WTC11 (cell line): Measurements from ENCODE around the gene CFAP299.

Experiments
- NR1H2 ChIP-seq: sonication (generic); formaldehyde crosslinking; IDR thresholded peaks from 2 replicates; pipeline ENCODE4 v1.9.0; 2021; ENCODE audit warnings: mild to moderate bottlenecking, moderate library complexity, missing genetic modification reagents
- SOX15 ChIP-seq: fragments of 250-450 bp; sonication (Bioruptor Pico); IDR thresholded peaks from 2 replicates; pipeline ENCODE4 v1.9.0; 2021; ENCODE audit warnings: mild to moderate bottlenecking
- SP1 ChIP-seq: sonication (generic); formaldehyde crosslinking; conservative IDR thresholded peaks from 2 replicates; pipeline ENCODE4 v1.8.1; 2022; ENCODE audit warnings: missing genetic modification reagents
- TF ChIP-seq, protein P1 (sequence below): fragments of 250-450 bp; sonication (Bioruptor Pico); IDR thresholded peaks from 2 replicates; pipeline ENCODE4 v2.1.2; 2022; ENCODE audit warnings: mild to moderate bottlenecking, moderate library complexity
- TF ChIP-seq, protein P2 (sequence below): fragments of 200-600 bp; IDR thresholded peaks from 2 replicates; pipeline ENCODE4 v1.8.0; 2022; ENCODE audit warnings: antibody characterized with exemption
- TF ChIP-seq, protein P3 (sequence below): sonication (generic); formaldehyde crosslinking; IDR thresholded peaks from 2 replicates; pipeline ENCODE4 v1.8.0; 2022; ENCODE audit warnings: mild to moderate bottlenecking, missing genetic modification reagents
- TF ChIP-seq, protein P4 (sequence below): sonication (generic); formaldehyde crosslinking; IDR thresholded peaks from 2 replicates; pipeline ENCODE4 v1.8.0; 2023; ENCODE audit warnings: missing genetic modification reagents, mild to moderate bottlenecking, borderline replicate concordance

DNA sequence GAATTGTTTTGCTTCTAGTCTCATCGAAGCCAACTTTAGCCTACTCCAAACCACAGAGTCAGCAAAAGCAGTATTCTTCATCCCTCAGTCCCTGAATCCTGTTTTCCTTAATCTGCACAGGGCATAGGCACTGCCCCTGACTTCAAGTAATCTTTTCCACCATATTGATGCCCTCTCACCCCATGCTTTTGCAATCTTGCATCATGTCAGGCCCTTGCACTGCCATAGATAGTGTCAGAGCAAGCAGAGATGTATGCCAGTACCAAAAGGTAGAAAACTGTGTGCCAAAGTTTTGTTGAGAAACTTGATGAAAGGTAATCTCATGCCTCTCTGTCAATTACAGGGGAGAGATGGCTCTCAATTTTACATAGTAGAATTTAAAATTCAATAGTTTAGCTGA is 131.1 kb downstream of the CFAP299 start:
- TF ChIP-seq, protein P1, sequence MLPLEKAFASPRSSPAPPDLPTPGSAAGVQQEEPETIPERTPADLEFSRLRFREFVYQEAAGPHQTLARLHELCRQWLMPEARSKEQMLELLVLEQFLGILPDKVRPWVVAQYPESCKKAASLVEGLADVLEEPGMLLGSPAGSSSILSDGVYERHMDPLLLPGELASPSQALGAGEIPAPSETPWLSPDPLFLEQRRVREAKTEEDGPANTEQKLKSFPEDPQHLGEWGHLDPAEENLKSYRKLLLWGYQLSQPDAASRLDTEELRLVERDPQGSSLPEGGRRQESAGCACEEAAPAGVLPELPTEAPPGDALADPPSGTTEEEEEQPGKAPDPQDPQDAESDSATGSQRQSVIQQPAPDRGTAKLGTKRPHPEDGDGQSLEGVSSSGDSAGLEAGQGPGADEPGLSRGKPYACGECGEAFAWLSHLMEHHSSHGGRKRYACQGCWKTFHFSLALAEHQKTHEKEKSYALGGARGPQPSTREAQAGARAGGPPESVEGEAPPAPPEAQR (CRISPR knock-in tag): no peak
- TF ChIP-seq SOX15 (CRISPR knock-in tag): no peak
- TF ChIP-seq, protein P2, sequence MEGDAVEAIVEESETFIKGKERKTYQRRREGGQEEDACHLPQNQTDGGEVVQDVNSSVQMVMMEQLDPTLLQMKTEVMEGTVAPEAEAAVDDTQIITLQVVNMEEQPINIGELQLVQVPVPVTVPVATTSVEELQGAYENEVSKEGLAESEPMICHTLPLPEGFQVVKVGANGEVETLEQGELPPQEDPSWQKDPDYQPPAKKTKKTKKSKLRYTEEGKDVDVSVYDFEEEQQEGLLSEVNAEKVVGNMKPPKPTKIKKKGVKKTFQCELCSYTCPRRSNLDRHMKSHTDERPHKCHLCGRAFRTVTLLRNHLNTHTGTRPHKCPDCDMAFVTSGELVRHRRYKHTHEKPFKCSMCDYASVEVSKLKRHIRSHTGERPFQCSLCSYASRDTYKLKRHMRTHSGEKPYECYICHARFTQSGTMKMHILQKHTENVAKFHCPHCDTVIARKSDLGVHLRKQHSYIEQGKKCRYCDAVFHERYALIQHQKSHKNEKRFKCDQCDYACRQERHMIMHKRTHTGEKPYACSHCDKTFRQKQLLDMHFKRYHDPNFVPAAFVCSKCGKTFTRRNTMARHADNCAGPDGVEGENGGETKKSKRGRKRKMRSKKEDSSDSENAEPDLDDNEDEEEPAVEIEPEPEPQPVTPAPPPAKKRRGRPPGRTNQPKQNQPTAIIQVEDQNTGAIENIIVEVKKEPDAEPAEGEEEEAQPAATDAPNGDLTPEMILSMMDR: no peak
- TF ChIP-seq, protein P3, sequence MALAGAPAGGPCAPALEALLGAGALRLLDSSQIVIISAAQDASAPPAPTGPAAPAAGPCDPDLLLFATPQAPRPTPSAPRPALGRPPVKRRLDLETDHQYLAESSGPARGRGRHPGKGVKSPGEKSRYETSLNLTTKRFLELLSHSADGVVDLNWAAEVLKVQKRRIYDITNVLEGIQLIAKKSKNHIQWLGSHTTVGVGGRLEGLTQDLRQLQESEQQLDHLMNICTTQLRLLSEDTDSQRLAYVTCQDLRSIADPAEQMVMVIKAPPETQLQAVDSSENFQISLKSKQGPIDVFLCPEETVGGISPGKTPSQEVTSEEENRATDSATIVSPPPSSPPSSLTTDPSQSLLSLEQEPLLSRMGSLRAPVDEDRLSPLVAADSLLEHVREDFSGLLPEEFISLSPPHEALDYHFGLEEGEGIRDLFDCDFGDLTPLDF (CRISPR knock-in tag): no peak
- TF ChIP-seq SP1 (CRISPR knock-in tag): no peak
- TF ChIP-seq, protein P4, sequence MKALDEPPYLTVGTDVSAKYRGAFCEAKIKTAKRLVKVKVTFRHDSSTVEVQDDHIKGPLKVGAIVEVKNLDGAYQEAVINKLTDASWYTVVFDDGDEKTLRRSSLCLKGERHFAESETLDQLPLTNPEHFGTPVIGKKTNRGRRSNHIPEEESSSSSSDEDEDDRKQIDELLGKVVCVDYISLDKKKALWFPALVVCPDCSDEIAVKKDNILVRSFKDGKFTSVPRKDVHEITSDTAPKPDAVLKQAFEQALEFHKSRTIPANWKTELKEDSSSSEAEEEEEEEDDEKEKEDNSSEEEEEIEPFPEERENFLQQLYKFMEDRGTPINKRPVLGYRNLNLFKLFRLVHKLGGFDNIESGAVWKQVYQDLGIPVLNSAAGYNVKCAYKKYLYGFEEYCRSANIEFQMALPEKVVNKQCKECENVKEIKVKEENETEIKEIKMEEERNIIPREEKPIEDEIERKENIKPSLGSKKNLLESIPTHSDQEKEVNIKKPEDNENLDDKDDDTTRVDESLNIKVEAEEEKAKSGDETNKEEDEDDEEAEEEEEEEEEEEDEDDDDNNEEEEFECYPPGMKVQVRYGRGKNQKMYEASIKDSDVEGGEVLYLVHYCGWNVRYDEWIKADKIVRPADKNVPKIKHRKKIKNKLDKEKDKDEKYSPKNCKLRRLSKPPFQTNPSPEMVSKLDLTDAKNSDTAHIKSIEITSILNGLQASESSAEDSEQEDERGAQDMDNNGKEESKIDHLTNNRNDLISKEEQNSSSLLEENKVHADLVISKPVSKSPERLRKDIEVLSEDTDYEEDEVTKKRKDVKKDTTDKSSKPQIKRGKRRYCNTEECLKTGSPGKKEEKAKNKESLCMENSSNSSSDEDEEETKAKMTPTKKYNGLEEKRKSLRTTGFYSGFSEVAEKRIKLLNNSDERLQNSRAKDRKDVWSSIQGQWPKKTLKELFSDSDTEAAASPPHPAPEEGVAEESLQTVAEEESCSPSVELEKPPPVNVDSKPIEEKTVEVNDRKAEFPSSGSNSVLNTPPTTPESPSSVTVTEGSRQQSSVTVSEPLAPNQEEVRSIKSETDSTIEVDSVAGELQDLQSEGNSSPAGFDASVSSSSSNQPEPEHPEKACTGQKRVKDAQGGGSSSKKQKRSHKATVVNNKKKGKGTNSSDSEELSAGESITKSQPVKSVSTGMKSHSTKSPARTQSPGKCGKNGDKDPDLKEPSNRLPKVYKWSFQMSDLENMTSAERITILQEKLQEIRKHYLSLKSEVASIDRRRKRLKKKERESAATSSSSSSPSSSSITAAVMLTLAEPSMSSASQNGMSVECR: no peak
- no peak for TF ChIP-seq NR1H2
